ENCODE results near the gene FAF1.
"Not testable (repeated sequence)": the region's sequence is repeated elsewhere in the genome, so short reads cannot be mapped to it uniquely, and the experiment has no call there.

The FAF1 gene

GRCh38 chr1:50959913-50960844 is at the start of gene FAF1:
Gene FAF1 (minus strand): TSS chr1:50960267. CDS start chr1:50959811, 456 bp downstream.
- Mint-ChIP-seq H3K36me3 (ENCODE audit: low read depth) (peaks cover 22% of the 10 kb centered on the region), H3K9me3 (no peaks in the 10 kb centered on the region), H3K4me3 (peak within 1 kb of the TSS; percentile 86), H3K27ac (peak within 1 kb of the TSS; percentile 95), H3K27me3 (no peaks in the 10 kb centered on the region), H3K4me1 (ENCODE audit: low read depth) (peaks cover 29% of the 10 kb centered on the region)
- peak; percentile 98 for DNase-seq

GRCh38 chr1:51009381-51009780 is 49.3 kb upstream of the FAF1 start:
- H3K9me3 Mint-ChIP-seq: peaks cover 6% of the 10 kb centered on the region
- H3K27me3 Mint-ChIP-seq: peaks cover 3% of the 10 kb centered on the region
- DNase-seq: no peak
- no peak overlapping the region for H3K27ac Mint-ChIP-seq
- H3K36me3 Mint-ChIP-seq (ENCODE audit: low read depth): no peaks in the 10 kb centered on the region
- no peak overlapping the region for H3K4me3 Mint-ChIP-seq
- no peaks in the 10 kb centered on the region for H3K4me1 Mint-ChIP-seq (ENCODE audit: low read depth)

GRCh38 chr1:51005549-51005948 is 45.5 kb upstream of the FAF1 start:
- H3K9me3 Mint-ChIP-seq; H3K4me3 Mint-ChIP-seq; H3K27me3 Mint-ChIP-seq; H3K4me1 Mint-ChIP-seq (ENCODE audit: low read depth); H3K36me3 Mint-ChIP-seq (ENCODE audit: low read depth); H3K27ac Mint-ChIP-seq; DNase-seq: not testable (repeated sequence)

GRCh38 chr1:51002516-51002915 is 42.4 kb upstream of the FAF1 start:
- H3K4me3 Mint-ChIP-seq: no peak overlapping the region
- H3K4me1 Mint-ChIP-seq (ENCODE audit: low read depth): no peaks in the 10 kb centered on the region
- DNase-seq: no peak
- H3K9me3 Mint-ChIP-seq: no peaks in the 10 kb centered on the region
- no peak overlapping the region for H3K27ac Mint-ChIP-seq
- H3K27me3 Mint-ChIP-seq: no peaks in the 10 kb centered on the region
- no peaks in the 10 kb centered on the region for H3K36me3 Mint-ChIP-seq (ENCODE audit: low read depth)

- Mint-ChIP-seq H3K4me3 (no peak overlapping the region), H3K36me3 (ENCODE audit: low read depth) (no peaks in the 10 kb centered on the region), H3K9me3 (no peaks in the 10 kb centered on the region), H3K27me3 (no peaks in the 10 kb centered on the region), H3K4me1 (ENCODE audit: low read depth) (no peaks in the 10 kb centered on the region), H3K27ac (no peak overlapping the region)
- no peak for DNase-seq
These were observed 40.6 kb upstream of the FAF1 start for GRCh38 chr1:51000651-51001050.

- no peaks in the 10 kb centered on the region for H3K4me1 Mint-ChIP-seq (ENCODE audit: low read depth)
- no peaks in the 10 kb centered on the region for H3K27me3 Mint-ChIP-seq
- H3K27ac Mint-ChIP-seq: no peak overlapping the region
- no peaks in the 10 kb centered on the region for H3K36me3 Mint-ChIP-seq (ENCODE audit: low read depth)
- H3K9me3 Mint-ChIP-seq: no peaks in the 10 kb centered on the region
- no peak overlapping the region for H3K4me3 Mint-ChIP-seq
- DNase-seq: no peak
These were observed 40.1 kb upstream of the FAF1 start for GRCh38 chr1:51000160-51000559.

- H3K4me3 Mint-ChIP-seq; H3K9me3 Mint-ChIP-seq; H3K36me3 Mint-ChIP-seq (ENCODE audit: low read depth): not testable (repeated sequence)
These were observed 39.3 kb upstream of the FAF1 start for GRCh38 chr1:50999375-50999774.

GRCh38 chr1:50996083-50996482 is 36.0 kb upstream of the FAF1 start:
- Mint-ChIP-seq H3K36me3 (ENCODE audit: low read depth) (no peaks in the 10 kb centered on the region), H3K4me1 (ENCODE audit: low read depth) (no peaks in the 10 kb centered on the region), H3K9me3 (no peaks in the 10 kb centered on the region), H3K4me3 (no peak overlapping the region), H3K27ac (no peak overlapping the region), H3K27me3 (no peaks in the 10 kb centered on the region)
- DNase-seq: no peak

More at GRCh38 chr1:50999375-50999774, 39.3 kb upstream of the FAF1 start:
- DNase-seq; H3K4me1 Mint-ChIP-seq (ENCODE audit: low read depth); H3K27ac Mint-ChIP-seq; H3K27me3 Mint-ChIP-seq: not testable (repeated sequence)

- H3K27ac Mint-ChIP-seq: no peak overlapping the region
- no peaks in the 10 kb centered on the region for H3K4me1 Mint-ChIP-seq (ENCODE audit: low read depth)
- H3K4me3 Mint-ChIP-seq: no peak overlapping the region
- DNase-seq: no peak
- H3K36me3 Mint-ChIP-seq (ENCODE audit: low read depth): no peaks in the 10 kb centered on the region
- no peaks in the 10 kb centered on the region for H3K27me3 Mint-ChIP-seq
- H3K9me3 Mint-ChIP-seq: no peaks in the 10 kb centered on the region
These were observed 35.6 kb upstream of the FAF1 start for GRCh38 chr1:50995651-50996050.

- DNase-seq: no peak
- H3K4me3 Mint-ChIP-seq: no peak overlapping the region
- no peaks in the 10 kb centered on the region for H3K9me3 Mint-ChIP-seq
- H3K36me3 Mint-ChIP-seq (ENCODE audit: low read depth): no peaks in the 10 kb centered on the region
- no peaks in the 10 kb centered on the region for H3K27me3 Mint-ChIP-seq
- H3K4me1 Mint-ChIP-seq (ENCODE audit: low read depth): no peaks in the 10 kb centered on the region
- no peak overlapping the region for H3K27ac Mint-ChIP-seq
These were observed 34.9 kb upstream of the FAF1 start for GRCh38 chr1:50994997-50995396.

- Mint-ChIP-seq H3K27me3 (no peaks in the 10 kb centered on the region), H3K9me3 (no peaks in the 10 kb centered on the region), H3K36me3 (ENCODE audit: low read depth) (no peaks in the 10 kb centered on the region)
These were observed 33.6 kb upstream of the FAF1 start for GRCh38 chr1:50993645-50994044.

GRCh38 chr1:50992532-50993318 is 32.7 kb upstream of the FAF1 start:
- Mint-ChIP-seq H3K36me3 (ENCODE audit: low read depth) (no peaks in the 10 kb centered on the region), H3K9me3 (no peaks in the 10 kb centered on the region), H3K4me1 (ENCODE audit: low read depth) (no peaks in the 10 kb centered on the region), H3K27ac (no peak overlapping the region), H3K27me3 (no peaks in the 10 kb centered on the region), H3K4me3 (no peak overlapping the region)
- DNase-seq: no peak

More at GRCh38 chr1:50993645-50994044, 33.6 kb upstream of the FAF1 start:
- DNase-seq: no peak
- Mint-ChIP-seq H3K4me3 (no peak overlapping the region), H3K27ac (no peak overlapping the region), H3K4me1 (ENCODE audit: low read depth) (no peaks in the 10 kb centered on the region)

GRCh38 chr1:50989694-50990093 is 29.6 kb upstream of the FAF1 start:
- Mint-ChIP-seq H3K9me3 (no peaks in the 10 kb centered on the region), H3K27ac (no peak overlapping the region), H3K27me3 (no peaks in the 10 kb centered on the region), H3K4me3 (no peak overlapping the region), H3K4me1 (ENCODE audit: low read depth) (no peaks in the 10 kb centered on the region), H3K36me3 (ENCODE audit: low read depth) (no peaks in the 10 kb centered on the region)
- DNase-seq: no peak

- H3K4me1 Mint-ChIP-seq (ENCODE audit: low read depth): no peaks in the 10 kb centered on the region
- no peaks in the 10 kb centered on the region for H3K9me3 Mint-ChIP-seq
- no peak overlapping the region for H3K27ac Mint-ChIP-seq
- no peak overlapping the region for H3K4me3 Mint-ChIP-seq
- H3K27me3 Mint-ChIP-seq: peaks cover 6% of the 10 kb centered on the region
- no peaks in the 10 kb centered on the region for H3K36me3 Mint-ChIP-seq (ENCODE audit: low read depth)
- no peak for DNase-seq
These were observed 26.6 kb upstream of the FAF1 start for GRCh38 chr1:50986653-50987052.

GRCh38 chr1:50985094-50985493 is 25.0 kb upstream of the FAF1 start:
- H3K36me3 Mint-ChIP-seq (ENCODE audit: low read depth): no peaks in the 10 kb centered on the region
- H3K27me3 Mint-ChIP-seq: peaks cover 6% of the 10 kb centered on the region
- H3K9me3 Mint-ChIP-seq: no peaks in the 10 kb centered on the region
- H3K27ac Mint-ChIP-seq: no peak overlapping the region
- no peak for DNase-seq
- no peak overlapping the region for H3K4me3 Mint-ChIP-seq
- H3K4me1 Mint-ChIP-seq (ENCODE audit: low read depth): no peaks in the 10 kb centered on the region

Data from activated T-cell treated with anti-CD3 and anti-CD28 coated beads, Interleukin-2, amount 50 U/mL, for 24 hours (primary cell).